Inflammatory macrophage (primary cell): ENCODE results near the gene CDK6.

Experiments used
- DNase-seq, 2 donors: peaks; one replicate each; pipeline ENCODE4 v3.0.0-alpha.2; 2020 to 2022

CDK6 gene

GRCh38 chr7:92671505-92672169 is 164.7 kb downstream of the CDK6 start:
- DNase-seq, result no peak

GRCh38 chr7:92670204-92670851 is 166.0 kb downstream of the CDK6 start:
- no peak for DNase-seq

- DNase-seq, result no peak
Observed at GRCh38 chr7:92669616-92670165, 166.7 kb downstream of the CDK6 start.

GRCh38 chr7:92668564-92668963 is 167.8 kb downstream of the CDK6 start:
- DNase-seq, result no peak

GRCh38 chr7:92667816-92668535 is 168.4 kb downstream of the CDK6 start:
- no peak for DNase-seq

- DNase-seq, result no peak
Observed at GRCh38 chr7:92665926-92666325, 170.4 kb downstream of the CDK6 start.

- DNase-seq, result no peak
Observed at GRCh38 chr7:92661651-92662050, 174.7 kb downstream of the CDK6 start.

GRCh38 chr7:92658671-92659070 is 177.7 kb downstream of the CDK6 start:
- no peak for DNase-seq

- no peak for DNase-seq
Observed at GRCh38 chr7:92657391-92657790, 179.0 kb downstream of the CDK6 start.

GRCh38 chr7:92656121-92656520 is 180.3 kb downstream of the CDK6 start:
- no peak for DNase-seq

GRCh38 chr7:92655346-92655884 is 181.0 kb downstream of the CDK6 start:
- DNase-seq, result no peak

- no peak for DNase-seq
Observed at GRCh38 chr7:92653136-92653535, 183.2 kb downstream of the CDK6 start.

GRCh38 chr7:92652536-92652935 is 183.8 kb downstream of the CDK6 start:
- DNase-seq, result no peak

GRCh38 chr7:92650391-92650790 is 186.0 kb downstream of the CDK6 start:
- no peak for DNase-seq

GRCh38 chr7:92648067-92648466 is 188.3 kb downstream of the CDK6 start:
- DNase-seq, result no peak

GRCh38 chr7:92647652-92648051 is 188.7 kb downstream of the CDK6 start:
- DNase-seq, result no peak

- no peak for DNase-seq
Observed at GRCh38 chr7:92647011-92647625, 189.3 kb downstream of the CDK6 start.

- DNase-seq, result peak in 1 of 2 donors; percentile 6
Observed at GRCh38 chr7:92645114-92646061, 191.0 kb downstream of the CDK6 start.

- no peak for DNase-seq
Observed at GRCh38 chr7:92644406-92645113, 191.8 kb downstream of the CDK6 start.

GRCh38 chr7:92643821-92644220 is 192.6 kb downstream of the CDK6 start:
- DNase-seq, result no peak
